ENCODE data around the gene SNX24. TPM values are rescaled to one million over a fixed set of nuclear protein-coding genes. Genes with fewer than 3 reads are reported as not detected.
"Not testable (repeated sequence)": the region's sequence is repeated elsewhere in the genome, so short reads cannot be mapped to it uniquely, and the experiment has no call there.

The SNX24 gene
- polyA plus RNA-seq, 10 donors = 11.4 to 15.6 (median 12.8) TPM

- DNase-seq = no peak
These were observed 19.4 kb downstream of the SNX24 start for GRCh38 chr5:122864842-122865241.

DNA sequence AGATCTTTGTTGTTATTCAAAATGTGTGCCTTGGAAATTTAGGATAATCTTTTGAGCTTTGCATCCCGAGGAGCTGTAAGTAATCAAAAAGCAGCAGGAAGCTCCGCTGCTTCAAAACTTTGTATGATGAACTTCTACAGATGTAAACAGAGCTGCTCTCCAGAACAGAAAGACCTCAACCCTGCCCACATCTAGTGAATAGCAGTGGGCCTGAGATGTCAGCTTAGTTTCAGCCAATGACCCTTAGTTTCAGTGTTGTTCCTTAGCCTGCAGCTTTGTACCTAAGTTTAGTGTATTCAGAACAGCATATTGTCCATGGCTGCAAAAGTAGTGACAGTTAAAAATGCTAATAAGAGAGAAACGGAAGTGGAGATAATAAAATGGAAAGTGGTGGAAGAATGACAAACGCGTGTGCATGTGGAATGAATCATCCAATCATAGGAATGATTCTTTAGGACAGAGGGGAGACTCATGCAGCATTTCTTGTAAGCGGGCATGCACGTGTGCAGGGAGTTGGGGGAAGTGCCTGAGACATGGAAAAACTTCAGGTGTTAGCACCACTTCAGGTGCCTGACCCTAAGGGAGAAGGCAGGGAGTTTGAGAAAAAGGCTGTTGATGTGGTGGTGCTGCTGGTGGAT, 24.9 kb downstream of the SNX24 start:
- peak in 1 of 3 donors; percentile 43 for DNase-seq

- no peak for DNase-seq
These were observed 26.2 kb downstream of the SNX24 start for GRCh38 chr5:122871661-122872060.

DNA sequence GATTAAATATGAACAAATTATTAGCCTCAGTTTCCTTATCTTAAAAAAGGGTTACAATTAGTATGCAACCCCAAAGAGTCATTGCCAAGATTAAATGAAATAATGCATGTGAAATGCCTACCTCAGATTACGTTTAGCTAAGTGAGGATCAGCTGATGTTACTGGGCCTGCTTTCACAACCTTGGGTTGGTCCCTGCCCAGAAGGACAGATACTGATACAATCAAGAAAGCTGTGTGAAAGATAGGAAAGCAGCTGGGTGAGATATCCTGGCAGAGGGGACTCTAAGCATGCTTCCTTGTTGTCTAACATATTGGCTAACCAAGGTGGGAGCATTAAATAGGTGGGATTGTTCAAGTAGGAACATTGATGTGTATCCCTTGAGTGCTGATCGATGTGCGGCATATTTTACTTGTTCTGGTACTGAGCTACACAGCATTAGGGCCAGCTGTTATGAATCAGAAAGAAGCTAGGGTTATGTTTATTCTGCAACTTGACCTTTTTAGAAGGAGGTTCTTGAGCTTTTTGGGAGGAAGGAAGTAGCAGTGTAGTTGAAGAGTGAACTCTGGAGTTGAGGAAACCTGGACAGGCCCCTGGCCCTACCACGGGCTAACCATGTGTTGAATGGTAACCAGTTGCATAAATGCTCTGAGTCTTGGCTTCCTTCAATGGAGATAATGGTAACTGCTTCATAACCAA, 28.9 kb downstream of the SNX24 start:
- DNase-seq = no peak

- DNase-seq = no peak
These were observed 32.1 kb downstream of the SNX24 start for GRCh38 chr5:122877518-122877917.

DNA sequence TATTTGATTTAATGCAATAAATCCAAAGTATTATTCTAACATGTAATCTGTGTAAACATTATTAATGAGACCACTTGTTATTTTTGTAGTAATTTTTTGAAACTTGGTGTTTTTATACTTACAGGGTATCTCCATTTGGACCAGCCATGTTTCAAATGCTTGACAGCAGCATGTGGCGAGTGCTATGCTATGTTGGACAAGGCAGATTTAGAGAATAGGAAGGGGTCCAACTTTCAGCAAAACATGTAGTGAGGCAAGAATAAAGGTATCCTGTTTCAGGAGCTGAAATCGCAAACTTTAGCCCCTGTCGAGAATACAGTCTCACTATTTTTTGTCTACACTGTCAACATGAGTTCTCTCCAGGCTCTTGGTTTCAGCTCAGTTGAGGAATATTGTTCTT, 33.7 kb downstream of the SNX24 start:
- DNase-seq = no peak

DNA sequence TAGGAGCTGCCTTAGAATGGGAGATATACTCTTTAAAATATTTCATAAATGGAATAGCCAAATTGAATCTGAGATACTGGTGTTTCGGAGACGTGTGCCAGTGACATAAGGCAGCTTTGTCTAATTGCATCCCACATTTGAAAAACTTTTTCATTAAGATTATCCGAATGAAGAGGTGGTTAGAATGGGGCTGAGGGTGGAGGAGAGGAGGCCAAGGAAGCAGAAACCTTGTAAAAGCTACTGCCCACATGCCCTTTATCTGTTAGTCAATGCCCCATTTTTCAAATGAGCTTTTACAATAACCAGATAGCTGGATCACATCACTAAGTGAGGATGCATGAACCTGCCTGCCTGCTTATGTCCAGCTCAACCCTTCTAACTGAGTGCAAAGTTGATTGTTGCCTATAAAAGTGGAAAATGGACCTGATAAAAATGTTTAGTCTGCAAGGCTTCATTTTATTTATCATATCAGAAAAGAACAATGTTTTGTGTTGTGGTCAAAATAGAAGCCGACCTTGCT, 34.8 kb downstream of the SNX24 start:
- no peak for DNase-seq

DNA sequence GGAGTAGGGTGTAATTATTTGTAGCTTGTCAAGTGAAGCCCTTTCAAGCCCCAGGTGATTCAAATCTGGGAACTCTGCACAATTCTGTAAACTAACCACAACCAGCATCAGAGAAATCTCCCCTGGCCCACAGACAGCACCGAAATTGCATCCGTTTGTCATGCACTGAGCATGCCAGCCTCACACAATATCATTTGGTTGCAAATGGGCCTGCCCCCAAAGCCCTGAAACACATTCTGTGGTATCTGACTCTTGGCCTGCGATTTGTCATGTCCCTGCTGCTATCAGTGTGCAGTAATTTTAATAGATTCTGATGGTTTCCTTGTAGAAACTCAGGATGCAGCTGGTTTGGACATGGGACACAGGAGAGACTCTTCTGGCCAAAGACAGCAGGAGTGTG, 35.3 kb downstream of the SNX24 start:
- no peak for DNase-seq

GRCh38 chr5:122882831-122883230, 37.4 kb downstream of the SNX24 start:
- DNase-seq = no peak

DNA sequence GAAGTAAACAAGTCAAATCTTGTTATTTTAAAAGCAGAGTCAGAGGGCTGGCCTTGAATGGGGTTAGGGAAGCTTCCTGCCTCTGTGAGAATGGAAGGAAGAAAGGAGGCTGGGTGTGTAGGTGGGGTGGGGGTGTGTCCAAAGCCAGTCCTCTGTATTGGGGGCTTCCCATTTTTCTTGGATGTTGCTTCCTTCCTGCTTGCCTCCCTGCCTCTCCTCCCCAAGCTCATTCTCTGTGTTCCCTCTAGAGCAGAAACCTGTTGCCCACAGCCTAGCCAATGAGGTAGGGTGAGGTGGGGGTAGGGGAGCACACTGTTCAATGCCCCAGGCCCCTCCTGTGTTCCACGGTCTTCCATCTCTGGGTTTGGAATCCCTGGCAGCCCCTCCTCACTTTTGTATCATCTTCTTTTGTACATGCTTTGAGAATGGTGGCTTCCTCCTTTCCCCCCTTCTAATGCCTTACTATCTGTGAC, 39.7 kb downstream of the SNX24 start:
- DNase-seq = no peak

- DNase-seq = no peak
These were observed 40.5 kb downstream of the SNX24 start for GRCh38 chr5:122885891-122886290.

DNA sequence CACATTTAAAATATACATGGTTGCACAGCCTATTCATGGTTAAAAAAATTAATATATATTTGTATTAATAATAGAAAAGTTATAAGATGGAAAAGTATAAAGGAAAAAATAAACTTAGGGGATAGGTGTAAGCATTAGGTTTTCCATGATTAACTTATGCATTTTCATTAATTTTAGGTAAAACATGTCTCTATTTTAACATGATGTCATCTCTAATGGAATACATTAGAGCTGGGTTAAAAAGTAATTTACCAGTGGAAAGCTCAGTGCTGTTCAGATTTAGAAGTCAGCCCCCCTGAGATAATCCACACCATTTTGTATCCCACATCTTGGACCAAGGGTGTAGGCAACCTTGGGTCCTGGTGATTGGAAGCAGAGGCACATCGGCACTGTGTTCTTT, 49.7 kb downstream of the SNX24 start:
- no peak for DNase-seq

DNA sequence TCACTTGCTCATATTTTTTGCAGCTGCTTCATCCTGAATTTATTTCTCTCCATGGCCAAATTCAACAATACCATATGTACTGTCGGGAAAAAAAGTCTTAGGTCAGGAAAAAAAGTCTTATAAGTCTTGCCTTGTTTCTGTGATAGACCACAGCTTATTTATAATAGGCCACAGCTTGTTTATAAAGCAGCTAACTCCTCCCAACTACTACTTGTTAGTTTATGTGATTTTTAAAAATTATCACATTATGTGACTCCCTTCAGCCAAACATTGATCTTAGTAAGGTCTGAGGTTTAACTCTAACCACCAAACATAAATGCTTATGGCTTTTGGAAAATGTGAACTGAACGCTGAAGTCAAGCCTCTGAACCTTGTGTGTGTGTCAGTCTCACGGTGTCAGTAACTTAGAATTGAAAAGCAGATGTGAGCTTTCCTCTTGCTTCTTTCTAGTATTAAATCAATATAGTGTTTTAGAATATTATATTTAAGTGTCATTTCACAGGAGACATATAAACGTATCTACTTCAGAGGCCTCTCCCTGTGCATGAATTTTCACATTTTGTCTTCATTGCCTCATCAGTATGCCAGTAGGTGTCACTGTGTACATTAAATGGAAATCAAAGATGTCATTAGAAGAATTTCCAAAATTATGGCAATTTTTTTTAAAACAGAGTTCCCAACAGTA, 51.3 kb downstream of the SNX24 start:
- peak in 2 of 3 donors; percentile 30 to 55 for DNase-seq

GRCh38 chr5:122897283-122897602, 51.8 kb downstream of the SNX24 start:
- DNase-seq = no peak

DNA sequence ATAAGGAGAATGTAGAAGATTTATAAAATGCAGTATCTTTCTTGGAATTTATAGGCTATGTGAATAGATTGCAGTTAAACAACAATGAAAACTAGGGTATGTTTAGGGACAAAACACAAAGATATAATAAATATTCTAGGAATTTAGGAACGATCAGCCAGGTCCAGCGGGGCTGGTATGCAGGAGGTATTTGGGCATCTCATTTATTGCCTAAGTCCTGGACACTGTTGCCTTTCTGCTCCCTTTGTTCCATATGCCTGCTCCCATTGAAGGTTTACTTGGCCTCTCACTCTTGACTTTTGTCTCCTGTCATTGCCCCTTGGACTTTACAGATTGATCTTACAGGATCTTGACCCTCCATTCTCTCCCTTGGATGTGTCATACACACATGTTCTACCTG, 55.9 kb downstream of the SNX24 start:
- no peak for DNase-seq

DNA sequence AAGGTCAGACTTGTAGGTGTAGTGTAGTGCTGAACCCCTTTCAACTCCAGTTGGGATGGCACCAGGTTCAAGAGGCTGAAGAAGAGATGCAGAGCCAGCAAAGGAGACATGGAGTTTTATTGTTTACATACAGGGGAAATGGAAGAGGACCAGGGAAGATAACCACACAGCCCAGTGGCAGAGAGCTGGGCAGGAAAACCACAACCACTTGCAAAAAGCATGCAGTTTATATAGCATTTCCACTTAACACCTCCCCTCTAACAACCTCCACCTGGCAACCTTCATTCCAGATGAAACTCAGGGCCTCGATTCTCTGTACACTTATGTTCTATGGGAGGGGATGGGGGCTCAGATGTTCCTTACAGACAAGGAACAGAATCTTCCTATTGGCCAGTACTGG, 56.9 kb downstream of the SNX24 start:
- DNase-seq = no peak

DNA sequence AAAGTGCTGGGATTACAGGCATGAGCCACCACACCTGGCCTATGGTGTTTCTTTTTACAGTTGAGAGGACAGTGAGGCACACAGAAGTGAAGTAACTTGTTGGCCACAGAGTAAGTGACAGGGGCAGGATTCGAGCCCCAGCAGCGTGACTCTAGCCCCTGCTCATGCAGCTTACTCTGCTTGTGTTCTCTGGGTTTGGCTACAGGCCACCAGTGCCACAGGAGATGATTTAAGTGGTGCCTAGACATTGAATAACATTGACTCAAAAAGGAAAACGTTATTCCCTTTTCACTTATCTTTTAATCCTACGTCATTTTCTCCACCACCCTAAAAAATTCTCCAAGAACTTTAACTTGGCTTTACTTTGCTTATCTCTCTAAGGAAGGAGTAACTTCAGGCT, 61.4 kb downstream of the SNX24 start:
- no peak for DNase-seq

DNA sequence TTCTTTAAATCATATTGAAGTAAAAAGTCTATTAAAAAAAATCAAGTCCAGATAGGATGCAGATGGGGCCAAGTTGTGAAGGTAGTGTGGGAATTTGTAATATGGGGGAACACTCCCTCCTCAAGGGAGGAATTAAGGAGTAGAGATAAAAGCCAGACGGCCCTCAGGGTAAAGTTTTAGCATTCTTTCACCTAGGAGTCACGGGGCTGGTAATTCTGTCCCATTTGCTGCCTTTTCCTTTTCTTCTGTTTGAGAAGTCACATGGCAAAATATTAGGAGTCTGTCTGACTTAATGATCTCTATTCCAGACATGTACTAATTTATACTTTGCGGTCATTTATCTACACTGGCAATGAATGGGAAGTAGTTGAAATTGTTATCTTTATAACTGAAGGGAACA, 61.9 kb downstream of the SNX24 start:
- DNase-seq = peak in 1 of 3 donors; percentile 21

DNA sequence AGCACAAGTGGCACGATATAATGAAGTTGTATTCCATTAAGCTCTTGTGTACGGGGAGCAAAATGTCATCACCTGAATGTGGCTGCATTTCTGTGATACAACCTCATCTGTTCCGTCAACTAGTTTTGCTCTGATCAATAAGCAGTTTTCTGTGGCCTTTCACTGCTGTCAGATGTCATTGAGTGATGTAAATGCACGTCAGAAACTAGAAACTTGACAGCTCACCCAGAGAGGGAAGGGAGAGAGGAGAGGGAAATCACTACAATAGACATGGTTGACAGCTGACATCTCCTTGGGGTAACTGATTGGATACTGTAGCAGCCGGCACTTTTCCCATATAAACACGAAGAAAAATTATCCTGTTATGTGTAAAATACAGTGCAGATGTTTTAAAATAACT, 62.7 kb downstream of the SNX24 start:
- DNase-seq = no peak

- DNase-seq = no peak
These were observed 63.2 kb downstream of the SNX24 start for GRCh38 chr5:122908662-122909061.

GRCh38 chr5:122909470-122910100, 64.2 kb downstream of the SNX24 start:
- no peak for DNase-seq

GRCh38 chr5:122913436-122913835, 68.0 kb downstream of the SNX24 start:
- not testable (repeated sequence) for DNase-seq

Measured in muscle of back (tissue), 11 donors.